ENCODE data around the gene MRPL20. TPM values are rescaled to one million over a fixed set of nuclear protein-coding genes. Genes with fewer than 3 reads are reported as not detected.
"Not testable (repeated sequence)": the region's sequence is repeated elsewhere in the genome, so short reads cannot be mapped to it uniquely, and the experiment has no call there.

MRPL20 gene
- total RNA-seq, 1 donor from 2014 or later = 95.0 TPM

GRCh38 chr1:1371746-1372711 is 35.1 kb downstream of the MRPL20 start:
- Mint-ChIP-seq H3K4me3 (ENCODE audit: unreplicated experiment) (no peak overlapping the region), H3K4me1 (ENCODE audit: unreplicated experiment) (peaks cover 4% of the 10 kb centered on the region), H3K36me3 (ENCODE audit: low read depth, unreplicated experiment) (peaks cover 4% of the 10 kb centered on the region), H3K27me3 (ENCODE audit: unreplicated experiment) (peaks cover 5% of the 10 kb centered on the region), H3K9me3 (ENCODE audit: unreplicated experiment) (no peaks in the 10 kb centered on the region), H3K27ac (ENCODE audit: unreplicated experiment) (no peak overlapping the region)
- peak; percentile 89 for TF ChIP-seq CTCF (IDR thresholded peaks at IDR 0.05; ENCODE audit: unreplicated experiment)
- DNase-seq (ENCODE audit: low spot score) = peak; percentile 89

GRCh38 chr1:1371364-1371745 is 35.7 kb downstream of the MRPL20 start:
- H3K27me3 Mint-ChIP-seq (ENCODE audit: unreplicated experiment) = peaks cover 5% of the 10 kb centered on the region
- no peak for TF ChIP-seq CTCF (IDR thresholded peaks at IDR 0.05; ENCODE audit: unreplicated experiment)
- no peak for DNase-seq (ENCODE audit: low spot score)
- peaks cover 4% of the 10 kb centered on the region for H3K4me1 Mint-ChIP-seq (ENCODE audit: unreplicated experiment)
- no peak overlapping the region for H3K4me3 Mint-ChIP-seq (ENCODE audit: unreplicated experiment)
- no peak overlapping the region for H3K27ac Mint-ChIP-seq (ENCODE audit: unreplicated experiment)
- no peaks in the 10 kb centered on the region for H3K9me3 Mint-ChIP-seq (ENCODE audit: unreplicated experiment)
- H3K36me3 Mint-ChIP-seq (ENCODE audit: low read depth, unreplicated experiment) = peaks cover 4% of the 10 kb centered on the region

- peaks cover 4% of the 10 kb centered on the region for H3K36me3 Mint-ChIP-seq (ENCODE audit: low read depth, unreplicated experiment)
- H3K27ac Mint-ChIP-seq (ENCODE audit: unreplicated experiment) = no peak overlapping the region
- H3K27me3 Mint-ChIP-seq (ENCODE audit: unreplicated experiment) = peaks cover 5% of the 10 kb centered on the region
- no peak for TF ChIP-seq CTCF (IDR thresholded peaks at IDR 0.05; ENCODE audit: unreplicated experiment)
- no peak overlapping the region for H3K4me3 Mint-ChIP-seq (ENCODE audit: unreplicated experiment)
- H3K9me3 Mint-ChIP-seq (ENCODE audit: unreplicated experiment) = no peaks in the 10 kb centered on the region
- no peak for DNase-seq (ENCODE audit: low spot score)
- H3K4me1 Mint-ChIP-seq (ENCODE audit: unreplicated experiment) = peaks cover 4% of the 10 kb centered on the region
These were observed 36.3 kb downstream of the MRPL20 start for GRCh38 chr1:1370771-1371300.

GRCh38 chr1:1370094-1370493 is 37.0 kb downstream of the MRPL20 start:
- H3K9me3 Mint-ChIP-seq (ENCODE audit: unreplicated experiment); H3K4me3 Mint-ChIP-seq (ENCODE audit: unreplicated experiment); DNase-seq (ENCODE audit: low spot score); H3K27ac Mint-ChIP-seq (ENCODE audit: unreplicated experiment); H3K36me3 Mint-ChIP-seq (ENCODE audit: low read depth, unreplicated experiment); H3K4me1 Mint-ChIP-seq (ENCODE audit: unreplicated experiment); H3K27me3 Mint-ChIP-seq (ENCODE audit: unreplicated experiment): not testable (repeated sequence)

- Mint-ChIP-seq H3K4me1 (ENCODE audit: unreplicated experiment) (no peaks in the 10 kb centered on the region), H3K36me3 (ENCODE audit: low read depth, unreplicated experiment) (no peaks in the 10 kb centered on the region), H3K4me3 (ENCODE audit: unreplicated experiment) (no peak overlapping the region), H3K27me3 (ENCODE audit: unreplicated experiment) (peaks cover 1% of the 10 kb centered on the region), H3K27ac (ENCODE audit: unreplicated experiment) (no peak overlapping the region), H3K9me3 (ENCODE audit: unreplicated experiment) (no peaks in the 10 kb centered on the region)
- DNase-seq (ENCODE audit: low spot score) = no peak
- no peak for TF ChIP-seq CTCF (IDR thresholded peaks at IDR 0.05; ENCODE audit: unreplicated experiment)
These were observed 39.8 kb downstream of the MRPL20 start for GRCh38 chr1:1367315-1367714.
